H9 (cell line): ENCODE results near the gene PCLAF. TPM values are rescaled to one million over a fixed set of nuclear protein-coding genes. Genes with fewer than 3 reads are reported as not detected.
A peak's percentile ranks its signal among the peaks of the same experiment; 100 is the strongest.

Experiments used
- DNase-seq: peaks from one replicate; pipeline ENCODE4 v3.0.0-alpha.2; 2017
- H2AFZ ChIP-seq: one replicate; pipeline ENCODE4 v1.6.1; 2013; ENCODE audit warnings: mild to moderate bottlenecking, low read length, control low read depth, moderate library complexity
- H2AK5ac ChIP-seq: 2 replicates; pipeline ENCODE4 v1.6.1; 2013; ENCODE audit warnings: low read length, control low read depth, mixed read lengths; ENCODE audit not compliant: insufficient read length
- H2BK120ac ChIP-seq: one replicate; pipeline ENCODE4 v1.6.1; 2013; ENCODE audit warnings: low read depth, mild to moderate bottlenecking, low read length, control low read depth, inconsistent platforms; ENCODE audit not compliant: poor library complexity, severe bottlenecking
- H2BK12ac ChIP-seq: 2 replicates; pipeline ENCODE4 v1.6.1; 2013; ENCODE audit warnings: low read length, control low read depth, mixed read lengths, low read depth; ENCODE audit not compliant: insufficient read length
- H2BK15ac ChIP-seq: 2 replicates; pipeline ENCODE4 v1.6.1; 2013; ENCODE audit warnings: low read depth, low read length, control low read depth
- H2BK20ac ChIP-seq: one replicate; pipeline ENCODE4 v1.6.1; 2013; ENCODE audit warnings: low read depth, mild to moderate bottlenecking, low read length, control low read depth, inconsistent platforms; ENCODE audit not compliant: poor library complexity, severe bottlenecking
- H2BK5ac ChIP-seq: 2 replicates; pipeline ENCODE4 v1.6.1; 2013; ENCODE audit warnings: low read length, control low read depth, mixed read lengths; ENCODE audit not compliant: insufficient read length
- H3K14ac ChIP-seq: 2 replicates; pipeline ENCODE4 v1.6.1; 2013; ENCODE audit warnings: low read length, control low read depth; ENCODE audit not compliant: insufficient read depth
- H3K18ac ChIP-seq: 2 replicates; pipeline ENCODE4 v1.6.1; 2013; ENCODE audit warnings: low read depth, mild to moderate bottlenecking, mixed read lengths, low read length, control low read depth; ENCODE audit not compliant: insufficient read length
- H3K23ac ChIP-seq: 2 replicates; pipeline ENCODE4 v1.6.1; 2013; ENCODE audit warnings: low read length, control low read depth, mixed read lengths, low read depth; ENCODE audit not compliant: insufficient read length
- H3K23me2 ChIP-seq: 2 replicates; pipeline ENCODE4 v1.6.1; 2013; ENCODE audit warnings: low read depth, mild to moderate bottlenecking, mixed read lengths, low read length, control low read depth; ENCODE audit not compliant: insufficient read length, poor library complexity, severe bottlenecking
- H3K27ac ChIP-seq: 2 replicates; pipeline ENCODE4 v1.5.1; 2013; ENCODE audit warnings: low read length, control low read depth, mixed read lengths, low read depth; ENCODE audit not compliant: insufficient read length
- H3K27me3 ChIP-seq: 2 replicates; pipeline ENCODE4 v1.6.1; 2013; ENCODE audit warnings: low read length, control low read depth, inconsistent platforms; ENCODE audit not compliant: insufficient read depth
- H3K4ac ChIP-seq: 2 replicates; pipeline ENCODE4 v1.6.1; 2013; ENCODE audit warnings: low read depth, mild to moderate bottlenecking, control low read depth, inconsistent platforms, low read length, moderate library complexity
- H3K4me1 ChIP-seq: 2 replicates; pipeline ENCODE4 v1.6.1; 2013; ENCODE audit warnings: low read length, control low read depth, inconsistent platforms; ENCODE audit not compliant: insufficient read depth
- H3K4me2 ChIP-seq: 2 replicates; pipeline ENCODE4 v1.6.1; 2013; ENCODE audit warnings: low read length, control low read depth, mixed read lengths; ENCODE audit not compliant: insufficient read length, insufficient read depth
- H3K56ac ChIP-seq: 2 replicates; pipeline ENCODE4 v1.6.1; 2013; ENCODE audit warnings: low read depth, mild to moderate bottlenecking, mixed read lengths, low read length, control low read depth; ENCODE audit not compliant: insufficient read length
- H3K79me1 ChIP-seq: 2 replicates; pipeline ENCODE4 v1.6.1; 2013; ENCODE audit warnings: low read depth, mild to moderate bottlenecking, moderate library complexity, low read length, control low read depth, inconsistent platforms; ENCODE audit not compliant: insufficient read depth, poor library complexity, severe bottlenecking
- H3K79me2 ChIP-seq: 2 replicates; pipeline ENCODE4 v1.6.1; 2013; ENCODE audit warnings: low read length, control low read depth, inconsistent platforms; ENCODE audit not compliant: insufficient read depth
- H3K9ac ChIP-seq: 2 replicates; pipeline ENCODE4 v1.6.1; 2013; ENCODE audit warnings: low read length, control low read depth, mixed read lengths; ENCODE audit not compliant: insufficient read length; ENCODE audit errors: extremely low read depth
- H3K9me3 ChIP-seq: one replicate; pipeline ENCODE4 v1.6.1; 2013; ENCODE audit warnings: low read depth, low read length, inconsistent platforms; ENCODE audit not compliant: control insufficient read depth
- H3T11ph ChIP-seq: one replicate; pipeline ENCODE4 v1.6.1; 2013; ENCODE audit warnings: mild to moderate bottlenecking, low read length, control low read depth, inconsistent platforms
- H4K20me1 ChIP-seq: one replicate; pipeline ENCODE4 v1.6.1; 2013; ENCODE audit not compliant: control insufficient read depth, insufficient read length, insufficient read depth
- H4K5ac ChIP-seq: 2 replicates; pipeline ENCODE4 v1.6.1; 2013; ENCODE audit warnings: low read depth, mild to moderate bottlenecking, mixed read lengths, low read length, control low read depth; ENCODE audit not compliant: insufficient read length
- H4K8ac ChIP-seq: replicated peaks from 2 replicates; pipeline ENCODE4 v1.6.1; 2013; ENCODE audit warnings: low read length, control low read depth, mixed read lengths, low read depth; ENCODE audit not compliant: insufficient read length
- H4K91ac ChIP-seq: 2 replicates; pipeline ENCODE4 v1.6.1; 2013; ENCODE audit warnings: low read depth, mild to moderate bottlenecking, moderate library complexity, mixed read lengths, low read length, control low read depth; ENCODE audit not compliant: insufficient read length
- H3K27ac Mint-ChIP-seq, 3 experiments: 2 replicates in 2 of 3; 3 replicates in 1 of 3; pipeline ENCODE4 v1.8.0; 2020 to 2021; ENCODE audit warnings: mixed read lengths in 3 of 3, mild to moderate bottlenecking in 1 of 3, moderate library complexity in 1 of 3
- H3K27me3 Mint-ChIP-seq: 2 replicates; pipeline ENCODE4 v1.8.0; 2021; ENCODE audit warnings: low read depth, mild to moderate bottlenecking, moderate library complexity, mixed read lengths
- H3K36me3 Mint-ChIP-seq, 3 experiments: 2 replicates in 2 of 3; 3 replicates in 1 of 3; pipeline ENCODE4 v1.8.0; 2020 to 2021; ENCODE audit warnings: low read depth in 3 of 3, mixed read lengths in 3 of 3; ENCODE audit not compliant: insufficient read depth in 1 of 3
- H3K4me1 Mint-ChIP-seq, 2 experiments: 2 replicates each; pipeline ENCODE4 v1.8.0; 2020; ENCODE audit warnings: mixed read lengths in 2 of 2
- H3K4me3 Mint-ChIP-seq, 2 experiments: 2 replicates in 1 of 2; 3 replicates in 1 of 2; pipeline ENCODE4 v1.8.0; 2020 to 2021; ENCODE audit warnings: mild to moderate bottlenecking in 2 of 2, mixed read lengths in 2 of 2, moderate library complexity in 1 of 2
- H3K9me3 Mint-ChIP-seq, 2 experiments: 2 replicates in 1 of 2; 3 replicates in 1 of 2; pipeline ENCODE4 v1.8.0; 2020; ENCODE audit warnings: mild to moderate bottlenecking in 2 of 2, mixed read lengths in 2 of 2, moderate library complexity in 1 of 2
- WGBS: extraction: QIAGEN DNeasy Blood & Tissue Kit; methylation state at CpG from one replicate; pipeline ENCODE4 v1.1.7; 2013; ENCODE audit warnings: missing lambda C conversion rate, low lambda C conversion rate, mixed read lengths; ENCODE audit not compliant: insufficient read length; ENCODE audit errors: extremely low coverage; 5-methylcytosine and 5-hydroxymethylcytosine counted together
- total RNA-seq: library from RNA; stranded (reverse); gene quantifications from 2 replicates; pipeline ENCODE4 v1.2.1, GENCODE V29; 2021
- TF ChIP-seq, protein P1 (sequence below): fragments of 200-600 bp; sonication (generic); conservative IDR thresholded peaks from 3 replicates; pipeline ENCODE4 v1.8.0; 2021; ENCODE audit warnings: antibody characterized with exemption, mild to moderate bottlenecking

The PCLAF gene
- total RNA-seq, 1 experiment from 2014 or later, result 65.6 TPM

DNA sequence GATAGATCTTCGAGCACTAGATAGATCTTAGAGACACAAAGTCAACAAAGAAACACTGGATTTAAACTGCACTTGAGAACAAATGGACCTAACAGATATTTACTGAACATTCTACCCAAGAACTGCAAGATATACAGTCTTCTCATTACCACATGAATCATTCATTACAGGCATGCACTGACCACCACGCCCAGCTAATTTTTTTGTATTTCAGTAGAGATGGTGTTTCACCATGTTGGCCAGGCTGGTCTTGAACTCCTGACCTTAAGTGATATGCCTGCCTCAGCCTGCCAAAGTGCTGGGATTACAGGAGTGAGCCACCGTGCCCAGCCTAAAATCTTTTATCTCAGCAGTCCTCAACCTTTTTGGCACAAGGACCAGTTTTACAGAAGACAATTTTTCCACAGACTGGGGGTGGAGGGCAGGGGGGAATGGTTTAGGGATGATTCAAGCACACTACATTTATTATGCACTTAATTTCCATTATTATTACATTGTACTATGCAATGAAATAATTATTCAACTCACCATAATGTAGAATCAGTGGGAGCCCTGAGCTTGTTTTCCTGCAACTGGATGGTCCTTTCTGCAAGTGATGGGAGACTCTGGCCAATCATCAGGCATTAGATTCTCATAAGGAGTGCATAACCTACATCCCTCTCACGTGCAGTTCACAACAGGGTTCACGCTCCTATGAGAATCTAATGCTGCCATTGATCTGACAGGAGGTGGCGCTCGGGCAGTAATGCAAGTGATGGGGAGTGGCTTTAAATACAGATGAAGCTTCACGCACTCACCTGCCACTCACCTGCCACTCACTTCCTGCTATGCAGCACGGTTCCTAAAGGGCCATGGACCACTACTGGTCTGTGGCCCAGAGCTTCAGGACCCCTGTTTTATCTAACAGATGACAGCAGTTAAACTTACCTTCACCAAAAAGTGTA is 47.0 kb downstream of the PCLAF start:
- Histone ChIP-seq H3K27ac (no peak overlapping the region), H4K91ac (no peak overlapping the region), H4K8ac (no peak overlapping the region), H3T11ph (no peak overlapping the region), H3K14ac (no peak overlapping the region), H2AK5ac (no peak overlapping the region), H3K23ac (no peak overlapping the region), H3K9me3 (no peaks in the 10 kb centered on the region), H3K4me2 (no peak overlapping the region), H3K4ac (no peak overlapping the region), H3K79me2 (no peaks in the 10 kb centered on the region), H3K4me1 (no peaks in the 10 kb centered on the region), H3K18ac (no peak overlapping the region), H3K56ac (no peak overlapping the region), H3K27me3 (no peaks in the 10 kb centered on the region), H2BK12ac (no peak overlapping the region), H2BK5ac (no peak overlapping the region), H4K20me1 (no peaks in the 10 kb centered on the region), H2BK20ac (no peak overlapping the region), H3K9ac (no peak overlapping the region), H2BK15ac (no peak overlapping the region), H2AFZ (no peak overlapping the region), H3K79me1 (no peaks in the 10 kb centered on the region), H3K23me2 (no peaks in the 10 kb centered on the region), H4K5ac (no peak overlapping the region), H2BK120ac (no peak overlapping the region)
- no CpG with 5 or more reads among the region's 9 CpGs for WGBS
- no peak overlapping the region for H3K4me3 Mint-ChIP-seq
- no peak overlapping the region for H3K27ac Mint-ChIP-seq
- TF ChIP-seq, protein P1, sequence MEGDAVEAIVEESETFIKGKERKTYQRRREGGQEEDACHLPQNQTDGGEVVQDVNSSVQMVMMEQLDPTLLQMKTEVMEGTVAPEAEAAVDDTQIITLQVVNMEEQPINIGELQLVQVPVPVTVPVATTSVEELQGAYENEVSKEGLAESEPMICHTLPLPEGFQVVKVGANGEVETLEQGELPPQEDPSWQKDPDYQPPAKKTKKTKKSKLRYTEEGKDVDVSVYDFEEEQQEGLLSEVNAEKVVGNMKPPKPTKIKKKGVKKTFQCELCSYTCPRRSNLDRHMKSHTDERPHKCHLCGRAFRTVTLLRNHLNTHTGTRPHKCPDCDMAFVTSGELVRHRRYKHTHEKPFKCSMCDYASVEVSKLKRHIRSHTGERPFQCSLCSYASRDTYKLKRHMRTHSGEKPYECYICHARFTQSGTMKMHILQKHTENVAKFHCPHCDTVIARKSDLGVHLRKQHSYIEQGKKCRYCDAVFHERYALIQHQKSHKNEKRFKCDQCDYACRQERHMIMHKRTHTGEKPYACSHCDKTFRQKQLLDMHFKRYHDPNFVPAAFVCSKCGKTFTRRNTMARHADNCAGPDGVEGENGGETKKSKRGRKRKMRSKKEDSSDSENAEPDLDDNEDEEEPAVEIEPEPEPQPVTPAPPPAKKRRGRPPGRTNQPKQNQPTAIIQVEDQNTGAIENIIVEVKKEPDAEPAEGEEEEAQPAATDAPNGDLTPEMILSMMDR, result peak; percentile 48; the same call in 2 of the 3 replicates
- peaks cover 2 to 12% (median 11%) of the 10 kb centered on the region in 3 experiments; a peak in 6 of 7 replicates for H3K36me3 Mint-ChIP-seq
- H3K4me1 Mint-ChIP-seq, result peaks cover 0 to 3% of the 10 kb centered on the region in 2 experiments; a peak in 1 of 4 replicates
- peak; percentile 69 for DNase-seq
- no peaks in the 10 kb centered on the region for H3K27me3 Mint-ChIP-seq
- peaks cover 0 to 5% of the 10 kb centered on the region in 2 experiments; a peak in 3 of 5 replicates for H3K9me3 Mint-ChIP-seq
